ENCODE data around the gene ADM5. TPM values are rescaled to one million over a fixed set of nuclear protein-coding genes. Genes with fewer than 3 reads are reported as not detected.

The ADM5 gene
- total RNA-seq, 1 donor from 2014 or later, result 1.9 TPM

GRCh38 chr19:49738268-49738667, 48.9 kb downstream of the ADM5 start:
- intact Hi-C loops (cut with DNase I), result no loop called here
- DNase-seq (no peak), ATAC-seq (no peak)
- H3K36me3 ChIP-seq, result no peaks in the 10 kb centered on the region
- TF ChIP-seq, protein P1, sequence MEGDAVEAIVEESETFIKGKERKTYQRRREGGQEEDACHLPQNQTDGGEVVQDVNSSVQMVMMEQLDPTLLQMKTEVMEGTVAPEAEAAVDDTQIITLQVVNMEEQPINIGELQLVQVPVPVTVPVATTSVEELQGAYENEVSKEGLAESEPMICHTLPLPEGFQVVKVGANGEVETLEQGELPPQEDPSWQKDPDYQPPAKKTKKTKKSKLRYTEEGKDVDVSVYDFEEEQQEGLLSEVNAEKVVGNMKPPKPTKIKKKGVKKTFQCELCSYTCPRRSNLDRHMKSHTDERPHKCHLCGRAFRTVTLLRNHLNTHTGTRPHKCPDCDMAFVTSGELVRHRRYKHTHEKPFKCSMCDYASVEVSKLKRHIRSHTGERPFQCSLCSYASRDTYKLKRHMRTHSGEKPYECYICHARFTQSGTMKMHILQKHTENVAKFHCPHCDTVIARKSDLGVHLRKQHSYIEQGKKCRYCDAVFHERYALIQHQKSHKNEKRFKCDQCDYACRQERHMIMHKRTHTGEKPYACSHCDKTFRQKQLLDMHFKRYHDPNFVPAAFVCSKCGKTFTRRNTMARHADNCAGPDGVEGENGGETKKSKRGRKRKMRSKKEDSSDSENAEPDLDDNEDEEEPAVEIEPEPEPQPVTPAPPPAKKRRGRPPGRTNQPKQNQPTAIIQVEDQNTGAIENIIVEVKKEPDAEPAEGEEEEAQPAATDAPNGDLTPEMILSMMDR (IDR thresholded peaks at IDR 0.05), result no peak
- no peaks in the 10 kb centered on the region for H3K9me3 ChIP-seq
- no peaks in the 10 kb centered on the region for H3K4me1 ChIP-seq
- no peak overlapping the region for H3K4me3 ChIP-seq
- no peaks in the 10 kb centered on the region for H3K27me3 ChIP-seq
- no peak overlapping the region for H3K27ac ChIP-seq

- ATAC-seq, result no peak
- intact Hi-C loops (cut with DNase I), result no loop called here
- Histone ChIP-seq H3K4me1 (no peaks in the 10 kb centered on the region), H3K4me3 (no peak overlapping the region), H3K27ac (no peak overlapping the region), H3K27me3 (no peaks in the 10 kb centered on the region), H3K9me3 (no peaks in the 10 kb centered on the region), H3K36me3 (no peaks in the 10 kb centered on the region)
- DNase-seq, result no peak
- TF ChIP-seq, protein P1 (IDR thresholded peaks at IDR 0.05), result no peak
Measured at GRCh38 chr19:49739098-49739497, 49.7 kb downstream of the ADM5 start.

GRCh38 chr19:49739933-49740332, 50.5 kb downstream of the ADM5 start:
- DNase-seq (no peak), ATAC-seq (no peak)
- Histone ChIP-seq H3K9me3 (no peaks in the 10 kb centered on the region), H3K4me1 (no peaks in the 10 kb centered on the region), H3K27me3 (no peaks in the 10 kb centered on the region), H3K4me3 (no peak overlapping the region), H3K27ac (no peak overlapping the region), H3K36me3 (no peaks in the 10 kb centered on the region)
- TF ChIP-seq, protein P1 (IDR thresholded peaks at IDR 0.05), result no peak
- intact Hi-C loops (cut with DNase I), result no loop called here

Small RNA genes lying within 50 kb of the gene (microRNA-seq; reads per million reads assigned to microRNA genes)
- not detected for gene MIR5088 (ENCODE audit: borderline microRNAs expressed)

Other genes with a start within 250 kb of the ADM5 start
- gene SLC17A7, start 248.1 kb upstream of the ADM5 start, total RNA-seq, result 0.69 TPM
- gene PIH1D1, start 237.8 kb upstream of the ADM5 start, total RNA-seq, result 64.2 TPM
- 32.3 TPM for gene ALDH16A1, start 236.4 kb upstream of the ADM5 start, total RNA-seq
- gene FLT3LG, start 215.4 kb upstream of the ADM5 start, total RNA-seq, result 12.1 TPM
- gene RPL13A, start 202.0 kb upstream of the ADM5 start, total RNA-seq, result 1,829 TPM
- gene RPS11, start 193.2 kb upstream of the ADM5 start, total RNA-seq, result 1,616 TPM
- gene FCGRT, start 176.9 kb upstream of the ADM5 start, total RNA-seq, result 320 TPM
- 22.1 TPM for gene RCN3, start 161.6 kb upstream of the ADM5 start, total RNA-seq
- gene NOSIP, start 109.0 kb upstream of the ADM5 start, total RNA-seq, result 48.7 TPM
- 10.1 TPM for gene PRRG2, start 108.3 kb upstream of the ADM5 start, total RNA-seq
- 30.9 TPM for gene PRR12, start 98.4 kb upstream of the ADM5 start, total RNA-seq
- 138 TPM for gene RRAS, start 49.5 kb upstream of the ADM5 start, total RNA-seq
- gene SCAF1, start 47.4 kb upstream of the ADM5 start, total RNA-seq, result 67.9 TPM
- 86.4 TPM for gene IRF3, start 23.7 kb upstream of the ADM5 start, total RNA-seq
- 15.8 TPM for gene BCL2L12, start 23.7 kb upstream of the ADM5 start, total RNA-seq
- gene PRMT1, start 12.3 kb upstream of the ADM5 start, total RNA-seq, result 90.8 TPM
- gene CPT1C, start 1.5 kb downstream of the ADM5 start, total RNA-seq, result 6.1 TPM
- gene TSKS, start 73.7 kb downstream of the ADM5 start, total RNA-seq, result 0.43 TPM
- 61.2 TPM for gene AP2A1, start 77.4 kb downstream of the ADM5 start, total RNA-seq
- 20.1 TPM for gene FUZ, start 123.7 kb downstream of the ADM5 start, total RNA-seq
- gene MED25, start 128.7 kb downstream of the ADM5 start, total RNA-seq, result 45.9 TPM
- 104 TPM for gene PTOV1, start 161.6 kb downstream of the ADM5 start, total RNA-seq
- 83.2 TPM for gene PNKP, start 178.0 kb downstream of the ADM5 start, total RNA-seq
- gene AKT1S1, start 187.8 kb downstream of the ADM5 start, total RNA-seq, result 29.4 TPM
- 57.1 TPM for gene TBC1D17, start 188.1 kb downstream of the ADM5 start, total RNA-seq
- gene IL4I1, start 207.3 kb downstream of the ADM5 start, total RNA-seq, result 1.8 TPM
- 14.1 TPM for gene ATF5, start 239.6 kb downstream of the ADM5 start, total RNA-seq
- 39.3 TPM for gene NUP62, start 239.9 kb downstream of the ADM5 start, total RNA-seq

Measured in upper lobe of right lung (tissue), 1 donor.